Liver (tissue), 3 donors: ENCODE measurements around the gene PHLPP1.

Source experiments
- ATF3 ChIP-seq: IDR thresholded peaks from 2 replicates; pipeline ENCODE4 v1.6.1; 2016; ENCODE audit warnings: antibody characterized with exemption
- CTCF ChIP-seq: fragments of 150-350 bp; IDR thresholded peaks from 2 replicates; pipeline ENCODE4 v1.5.1; 2017; ENCODE audit warnings: improper control_type of control experiment, low read depth, low read length; ENCODE audit not compliant: missing input control
- EGR1 ChIP-seq, 2 donors: IDR thresholded peaks; 2 replicates each; pipeline ENCODE4 v1.6.1; 2016 to 2018; ENCODE audit warnings: antibody characterized with exemption in 2 of 2, low read depth in 2 of 2
- GABPA ChIP-seq, 2 donors: IDR thresholded peaks in 1 of 2; conservative IDR thresholded peaks in 1 of 2; 2 replicates each; pipeline ENCODE4 v1.6.1; 2016; ENCODE audit warnings: antibody characterized with exemption in 2 of 2, mild to moderate bottlenecking in 1 of 2, moderate library complexity in 1 of 2
- JUND ChIP-seq, 2 donors: IDR thresholded peaks; 2 replicates each; pipeline ENCODE4 v1.6.1; 2016; ENCODE audit warnings: antibody characterized with exemption in 2 of 2
- RAD21 ChIP-seq, 2 donors: IDR thresholded peaks; 2 replicates each; pipeline ENCODE4 v1.6.1; 2016; ENCODE audit warnings: antibody characterized with exemption in 2 of 2, mild to moderate bottlenecking in 2 of 2
- REST ChIP-seq: IDR thresholded peaks from 2 replicates; pipeline ENCODE4 v1.6.1; 2016; ENCODE audit warnings: antibody characterized with exemption, mild to moderate bottlenecking
- RXRA ChIP-seq, 2 donors: IDR thresholded peaks; 2 replicates each; pipeline ENCODE4 v1.6.1; 2017 to 2018; ENCODE audit warnings: antibody characterized with exemption in 2 of 2, mild to moderate bottlenecking in 1 of 2
- SP1 ChIP-seq: IDR thresholded peaks from 2 replicates; pipeline ENCODE4 v1.6.1; 2018; ENCODE audit warnings: antibody characterized with exemption, mild to moderate bottlenecking
- TAF1 ChIP-seq: conservative IDR thresholded peaks from 2 replicates; pipeline ENCODE4 v1.6.1; 2016; ENCODE audit warnings: antibody characterized with exemption, mild to moderate bottlenecking
- YY1 ChIP-seq: IDR thresholded peaks from 2 replicates; pipeline ENCODE4 v1.6.1; 2016; ENCODE audit warnings: antibody characterized with exemption, mild to moderate bottlenecking
- ZBTB33 ChIP-seq: IDR thresholded peaks from 2 replicates; pipeline ENCODE4 v1.6.1; 2016; ENCODE audit warnings: antibody characterized with exemption
- donor health status: healthy.
- donor health status: healthy.

- no peak for TF ChIP-seq CTCF
- no peak for TF ChIP-seq YY1
- TF ChIP-seq RAD21 (IDR thresholded peaks at IDR 0.05): no peak
- TF ChIP-seq GABPA (IDR thresholded peaks at IDR 0.05 in 1 of 2, conservative IDR thresholded peaks at IDR 0.05 in 1 of 2): no peak
- no peak for TF ChIP-seq ZBTB33
- no peak for TF ChIP-seq RXRA (IDR thresholded peaks at IDR 0.05)
- no peak for TF ChIP-seq TAF1
- no peak for TF ChIP-seq JUND (IDR thresholded peaks at IDR 0.05)
- TF ChIP-seq REST: no peak
- no peak for TF ChIP-seq ATF3
- no peak for TF ChIP-seq SP1
- no peak for TF ChIP-seq EGR1 (IDR thresholded peaks at IDR 0.05; ENCODE audit: low read depth in 2 of 2)
Measured at GRCh38 chr18:62987859-62988258, 272.5 kb downstream of the PHLPP1 start.
